Lung (tissue), 12 donors: ENCODE results near the gene XXYLT1. TPM values are rescaled to one million over a fixed set of nuclear protein-coding genes. Genes with fewer than 3 reads are reported as not detected.
A peak's percentile ranks its signal among the peaks of the same experiment; 100 is the strongest.

Experiments
- ATAC-seq: fragments of 200-7000 bp; cut with Tn5 transposase; one replicate; pipeline ENCODE4 v1.9.1; 2020; ENCODE audit warnings: moderate number of reproducible peaks; ENCODE audit not compliant: insufficient read depth, low FRiP score
- DNase-seq, 3 donors: peaks; one replicate each; pipeline ENCODE4 v3.0.0-alpha.2; 2013 to 2017
- H3K27ac ChIP-seq, 2 donors: one replicate each; pipeline ENCODE4 v1.5.1; 2013; ENCODE audit warnings: mild to moderate bottlenecking in 2 of 2, moderate library complexity in 2 of 2, control low read depth in 1 of 2, inconsistent platforms in 1 of 2, low read depth in 1 of 2, low read length in 1 of 2
- H3K27me3 ChIP-seq, 3 donors: one replicate each; pipeline ENCODE4 v1.5.1; 2013; ENCODE audit warnings: low read length in 2 of 3; ENCODE audit not compliant: control insufficient read depth in 3 of 3, insufficient read depth in 3 of 3
- H3K36me3 ChIP-seq, 4 donors: one replicate each; pipeline ENCODE4 v1.5.1; 2013; ENCODE audit warnings: low read length in 4 of 4, mild to moderate bottlenecking in 1 of 4, moderate library complexity in 1 of 4; ENCODE audit not compliant: control insufficient read depth in 4 of 4, insufficient read depth in 4 of 4
- H3K4me1 ChIP-seq, 5 donors: one replicate each; pipeline ENCODE4 v1.5.1; 2013; ENCODE audit warnings: low read length in 5 of 5, mild to moderate bottlenecking in 2 of 5, moderate library complexity in 1 of 5; ENCODE audit not compliant: control insufficient read depth in 5 of 5, insufficient read depth in 5 of 5
- H3K4me3 ChIP-seq: one replicate; pipeline ENCODE4 v1.5.1; 2013; ENCODE audit warnings: mild to moderate bottlenecking, control low read depth, moderate library complexity
- H3K9ac ChIP-seq, 2 donors: one replicate each; pipeline ENCODE4 v1.5.1; 2013; ENCODE audit warnings: low read length in 2 of 2, control low read depth in 1 of 2; ENCODE audit not compliant: insufficient read depth in 1 of 2
- H3K9me3 ChIP-seq, 4 donors: one replicate each; pipeline ENCODE4 v1.5.1; 2013; ENCODE audit warnings: low read length in 3 of 4, mild to moderate bottlenecking in 1 of 4, moderate library complexity in 1 of 4; ENCODE audit not compliant: control insufficient read depth in 4 of 4, insufficient read depth in 3 of 4
- WGBS, 2 donors: extraction: QIAGEN DNeasy Blood & Tissue Kit; methylation state at CpG; one replicate each; pipeline ENCODE4 v1.1.7; 2013; 5-methylcytosine and 5-hydroxymethylcytosine counted together
- polyA plus RNA-seq, 2 donors: library from polyadenylated mRNA; stranded (reverse); fragments of 200-250 nt; gene quantifications; one replicate each; pipeline ENCODE4 v1.2.1, GENCODE V29; 2013
- total RNA-seq, 2 donors: library from RNA; depleted of rRNA in 1 of 2; stranded (reverse); fragments of >200 nt in 1 of 2; gene quantifications; one replicate each; pipeline ENCODE4 v1.2.1, GENCODE V29; 2014 to 2021
- TF ChIP-seq, protein P1 (sequence below): IDR thresholded peaks from 2 replicates; pipeline ENCODE4 v1.5.1; 2012; ENCODE audit warnings: mild to moderate bottlenecking; ENCODE audit errors: control extremely low read depth, extremely low read depth
- donor health status: control.
- donor health status: control.
- donor health status: Bipolar disorder and iron deficiency.
- donor health status: healthy.
- donor health status: DM: yes; HTN: yes; CAD: no.

XXYLT1 gene
- total and polyA plus RNA-seq, 4 donors, result 4.7 to 15.4 (median 11.4) TPM

DNA sequence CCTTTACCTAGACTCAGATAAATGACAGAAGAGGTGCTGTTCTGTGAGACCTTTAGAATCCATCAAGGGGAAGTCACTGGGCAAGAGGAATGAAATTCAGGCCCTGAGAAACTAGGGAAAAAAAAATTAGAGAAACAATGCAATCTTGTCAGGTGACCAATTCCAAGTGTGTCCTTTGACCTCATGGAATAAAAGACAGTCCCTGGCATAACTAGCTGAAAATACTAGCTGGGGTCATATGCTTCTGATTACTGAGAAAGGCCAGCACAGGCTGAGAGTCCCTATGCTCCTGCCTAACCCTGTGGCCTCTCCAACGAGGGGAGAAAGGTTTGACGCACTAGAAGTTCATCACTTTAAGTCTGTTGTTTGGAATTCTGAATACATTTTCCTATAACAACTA, 167.3 kb downstream of the XXYLT1 start:
- WGBS, 2 donors, result 92 to 95% methylated on average over 2 of the region's 2 CpGs
- H3K9me3 ChIP-seq, result no peaks in the 10 kb centered on the region
- ATAC-seq, result no peak
- H3K36me3 ChIP-seq, result no peaks in the 10 kb centered on the region
- no peak for DNase-seq
- peaks cover 0 to 18% (median 9%) of the 10 kb centered on the region in 5 donors for H3K4me1 ChIP-seq
- H3K4me3 ChIP-seq, result no peak overlapping the region
- no peak overlapping the region for H3K9ac ChIP-seq
- no peak overlapping the region for H3K27ac ChIP-seq
- TF ChIP-seq, protein P1, sequence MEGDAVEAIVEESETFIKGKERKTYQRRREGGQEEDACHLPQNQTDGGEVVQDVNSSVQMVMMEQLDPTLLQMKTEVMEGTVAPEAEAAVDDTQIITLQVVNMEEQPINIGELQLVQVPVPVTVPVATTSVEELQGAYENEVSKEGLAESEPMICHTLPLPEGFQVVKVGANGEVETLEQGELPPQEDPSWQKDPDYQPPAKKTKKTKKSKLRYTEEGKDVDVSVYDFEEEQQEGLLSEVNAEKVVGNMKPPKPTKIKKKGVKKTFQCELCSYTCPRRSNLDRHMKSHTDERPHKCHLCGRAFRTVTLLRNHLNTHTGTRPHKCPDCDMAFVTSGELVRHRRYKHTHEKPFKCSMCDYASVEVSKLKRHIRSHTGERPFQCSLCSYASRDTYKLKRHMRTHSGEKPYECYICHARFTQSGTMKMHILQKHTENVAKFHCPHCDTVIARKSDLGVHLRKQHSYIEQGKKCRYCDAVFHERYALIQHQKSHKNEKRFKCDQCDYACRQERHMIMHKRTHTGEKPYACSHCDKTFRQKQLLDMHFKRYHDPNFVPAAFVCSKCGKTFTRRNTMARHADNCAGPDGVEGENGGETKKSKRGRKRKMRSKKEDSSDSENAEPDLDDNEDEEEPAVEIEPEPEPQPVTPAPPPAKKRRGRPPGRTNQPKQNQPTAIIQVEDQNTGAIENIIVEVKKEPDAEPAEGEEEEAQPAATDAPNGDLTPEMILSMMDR, result no peak
- no peaks in the 10 kb centered on the region for H3K27me3 ChIP-seq

DNA sequence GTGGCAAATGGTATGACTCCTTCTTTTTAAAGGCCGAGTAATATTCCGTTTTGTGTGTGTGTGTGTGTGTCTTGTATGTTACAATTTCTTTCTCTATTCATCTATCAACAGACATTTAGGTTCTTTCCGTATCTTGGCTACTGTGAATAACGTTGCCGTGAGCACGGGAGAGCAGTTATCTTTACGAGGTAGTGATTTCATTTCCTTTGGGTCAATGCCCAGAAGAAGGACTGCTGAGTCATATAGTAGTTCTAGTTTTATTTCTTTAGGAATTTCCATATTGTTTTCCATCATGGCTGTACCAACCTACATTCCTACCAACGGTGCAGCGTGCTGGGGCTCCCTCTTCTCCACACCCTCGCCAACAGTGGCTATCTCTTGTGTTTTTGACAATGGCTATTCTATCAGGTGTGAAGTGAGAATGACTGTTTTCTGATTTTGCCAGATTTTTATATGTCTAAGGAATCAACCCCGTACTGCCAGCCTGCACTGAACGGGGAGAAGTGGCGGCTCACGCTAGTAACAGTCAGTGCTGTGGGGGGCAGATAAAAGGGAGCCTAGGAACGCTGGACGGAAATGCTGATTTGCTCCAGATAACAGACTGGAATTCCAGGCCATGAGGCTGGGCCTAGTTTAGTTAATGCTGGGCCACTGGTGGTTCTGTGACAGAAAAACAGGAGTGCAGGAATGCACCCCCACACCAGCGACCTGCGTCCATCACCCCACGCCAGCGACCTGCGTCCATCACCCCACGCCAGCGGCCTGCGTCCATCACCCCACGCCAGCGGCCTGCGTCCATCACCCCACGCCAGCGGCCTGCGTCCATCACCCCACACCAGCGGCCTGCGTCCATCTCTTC, 168.1 kb downstream of the XXYLT1 start:
- no peaks in the 10 kb centered on the region for H3K27me3 ChIP-seq
- H3K9ac ChIP-seq, result no peak overlapping the region
- peaks cover 0 to 18% (median 11%) of the 10 kb centered on the region in 5 donors for H3K4me1 ChIP-seq
- peak overlapping the region; percentile 5 to 54 for H3K27ac ChIP-seq
- WGBS, 2 donors, result 77 to 78% methylated on average over 32 of the region's 32 CpGs
- TF ChIP-seq, protein P1, result no peak
- H3K9me3 ChIP-seq, result no peaks in the 10 kb centered on the region
- no peaks in the 10 kb centered on the region for H3K36me3 ChIP-seq
- DNase-seq, result peak in 2 of 3 donors; percentile 56 to 70
- no peak overlapping the region for H3K4me3 ChIP-seq
- ATAC-seq, result no peak

DNA sequence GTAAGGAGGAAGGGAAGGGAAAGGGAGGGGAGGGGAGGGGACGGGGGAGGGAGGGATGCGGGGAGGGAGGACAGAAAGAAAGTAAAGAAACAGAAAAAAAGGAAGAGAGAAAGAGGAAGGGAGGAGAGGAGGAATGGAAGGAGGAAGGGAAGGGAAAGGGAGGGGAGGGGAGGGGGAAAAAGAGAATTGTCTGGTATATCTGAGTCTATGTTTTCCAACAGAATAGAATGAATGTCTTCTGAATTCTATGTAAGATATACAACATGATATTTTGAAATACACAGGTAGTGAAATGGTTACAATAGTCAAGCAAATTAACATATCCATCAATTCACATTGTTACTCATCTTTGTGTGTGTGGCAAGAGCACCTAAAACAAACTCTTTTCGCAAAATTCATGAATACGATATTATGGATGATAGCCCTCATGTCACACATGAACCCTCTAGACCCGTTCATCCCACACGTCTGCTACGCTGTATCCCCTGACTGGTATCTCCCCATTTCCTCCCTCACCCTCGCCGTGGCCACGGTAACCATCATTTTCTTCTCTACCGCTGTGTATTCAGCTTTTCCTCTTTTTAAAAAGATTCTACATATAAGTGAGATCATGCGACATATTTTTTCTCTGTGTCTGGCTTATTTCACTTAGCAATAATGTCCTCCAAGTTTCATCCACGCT, 168.9 kb downstream of the XXYLT1 start:
- Histone ChIP-seq H3K4me1 (peaks cover 0 to 18% (median 12%) of the 10 kb centered on the region in 5 donors), H3K27me3 (no peaks in the 10 kb centered on the region), H3K27ac (peak overlapping the region; percentile 46 to 54), H3K9ac (no peak overlapping the region), H3K4me3 (no peak overlapping the region), H3K9me3 (no peaks in the 10 kb centered on the region), H3K36me3 (no peaks in the 10 kb centered on the region)
- ATAC-seq (no peak), DNase-seq (no peak)
- TF ChIP-seq, protein P1, result no peak
- 60 to 71% methylated on average over 12 to 13 of the region's 13 CpGs for WGBS, 2 donors
